Choroid plexus epithelial cell (primary cell): ENCODE measurements around the gene VAV2.
A peak's percentile ranks its signal among the peaks of the same experiment; 100 is the strongest.
"Not testable (repeated sequence)": the region's sequence is repeated elsewhere in the genome, so short reads cannot be mapped to it uniquely, and the experiment has no call there.

Experiments
- DNase-seq: peaks from one replicate; pipeline ENCODE4 v3.0.0-alpha.2; 2010; ENCODE audit warnings: low read depth
- H3K4me3 ChIP-seq: 2 replicates; pipeline ENCODE4 v1.5.1; 2011; ENCODE audit warnings: low read depth, mild to moderate bottlenecking, control low read depth, low read length, moderate library complexity
- CTCF ChIP-seq: conservative IDR thresholded peaks from 2 replicates; pipeline ENCODE4 v1.5.1; 2011; ENCODE audit warnings: low read depth, mild to moderate bottlenecking, control low read depth, inconsistent platforms, low read length, moderate library complexity

The VAV2 gene

GRCh38 chr9:133767625-133768024 is 224.5 kb downstream of the VAV2 start:
- TF ChIP-seq CTCF: no peak
- DNase-seq: no peak
- no peak overlapping the region for H3K4me3 ChIP-seq

- no peak for TF ChIP-seq CTCF
- no peak for DNase-seq
- H3K4me3 ChIP-seq: no peak overlapping the region
These were observed 225.1 kb downstream of the VAV2 start for GRCh38 chr9:133767008-133767407.

- not testable (repeated sequence) for H3K4me3 ChIP-seq, DNase-seq
These were observed 225.9 kb downstream of the VAV2 start for GRCh38 chr9:133766234-133766633.

- no peak for TF ChIP-seq CTCF
- peak; percentile 40 for DNase-seq
- no peak overlapping the region for H3K4me3 ChIP-seq
These were observed 228.6 kb downstream of the VAV2 start for GRCh38 chr9:133763272-133764183.

- no peak for DNase-seq
- no peak for TF ChIP-seq CTCF
These were observed 229.4 kb downstream of the VAV2 start for GRCh38 chr9:133762488-133763271.

GRCh38 chr9:133761641-133762248 is 230.4 kb downstream of the VAV2 start:
- no peak for DNase-seq
- TF ChIP-seq CTCF: no peak
- H3K4me3 ChIP-seq: no peak overlapping the region

More at GRCh38 chr9:133762488-133763271, 229.4 kb downstream of the VAV2 start:
- H3K4me3 ChIP-seq: no peak overlapping the region

GRCh38 chr9:133760713-133761290 is 231.3 kb downstream of the VAV2 start:
- no peak for DNase-seq
- no peak overlapping the region for H3K4me3 ChIP-seq
- no peak for TF ChIP-seq CTCF
